Activated CD4-positive, alpha-beta memory T cell treated with anti-CD3 and anti-CD28 coated beads for 36 hours (primary cell): Measurements from ENCODE around the gene FBXL14. TPM values are rescaled to one million over a fixed set of nuclear protein-coding genes. Genes with fewer than 3 reads are reported as not detected.

Experiments
- CTCF ChIA-PET: fragments of 350-600 bp; sonication (Branson Sonifier 250); formaldehyde crosslinking; loops from one replicate; lab custom pipeline; 2021; ENCODE audit warnings: antibody characterized with exemption, inconsistent platforms; lab: Charles Lee
- POLR2A ChIA-PET: fragments of 350-600 bp; sonication (Branson Sonifier 250); formaldehyde crosslinking; loops from one replicate; lab custom pipeline; 2021; ENCODE audit warnings: antibody characterized with exemption; lab: Charles Lee
- DNase-seq: peaks from one replicate; pipeline ENCODE4 v3.0.0-alpha.2; 2020
- H3K27ac Mint-ChIP-seq: one replicate; pipeline ENCODE4 v1.8.0; 2021; ENCODE audit warnings: mixed read lengths
- H3K27me3 Mint-ChIP-seq: one replicate; pipeline ENCODE4 v1.8.0; 2021; ENCODE audit warnings: mixed read lengths
- H3K36me3 Mint-ChIP-seq: one replicate; pipeline ENCODE4 v1.8.0; 2021; ENCODE audit warnings: mixed read lengths
- H3K4me1 Mint-ChIP-seq: one replicate; pipeline ENCODE4 v1.8.0; 2021; ENCODE audit warnings: low read depth, mixed read lengths
- H3K4me3 Mint-ChIP-seq: one replicate; pipeline ENCODE4 v1.8.0; 2021; ENCODE audit warnings: mild to moderate bottlenecking, mixed read lengths
- H3K9me3 Mint-ChIP-seq: one replicate; pipeline ENCODE4 v1.8.0; 2021; ENCODE audit warnings: mixed read lengths
- intact Hi-C: fragments of 100-400 bp; cut with micrococcal nuclease; formaldehyde crosslinking; loops from one replicate; pipeline ENCODE4 v1.15.1; 2023
- total RNA-seq, 2 experiments: library from RNA; stranded (reverse); gene quantifications; one replicate each; pipeline ENCODE4 v1.2.3, GENCODE V29; 2021

FBXL14 gene
- total RNA-seq, 2 experiments from 2014 or later: 13.5 to 14.4 TPM

- H3K36me3 Mint-ChIP-seq: peaks cover 2% of the 10 kb centered on the region
- no peaks in the 10 kb centered on the region for H3K27me3 Mint-ChIP-seq
- no peaks in the 10 kb centered on the region for H3K9me3 Mint-ChIP-seq
- no peaks in the 10 kb centered on the region for H3K4me1 Mint-ChIP-seq
- H3K4me3 Mint-ChIP-seq: no peak overlapping the region
- intact Hi-C loops: no loop called here
- no peak overlapping the region for H3K27ac Mint-ChIP-seq
- CTCF ChIA-PET: interaction anchor here (9.4 kb wide), 1 partner anchor 460 kb away, joined by 308 read pairs; no protein-coding TSS in a partner anchor
- no peak for DNase-seq
- POLR2A ChIA-PET: no interaction called here
These were observed 17.8 kb downstream of the FBXL14 start for GRCh38 chr12:1576410-1577241.

- no peaks in the 10 kb centered on the region for H3K9me3 Mint-ChIP-seq
- ChIA-PET CTCF (interaction anchor here (9.4 kb wide), 1 partner anchor 459 kb away, joined by 308 read pairs; no protein-coding TSS in a partner anchor), POLR2A (no interaction called here)
- H3K4me1 Mint-ChIP-seq: no peaks in the 10 kb centered on the region
- H3K27ac Mint-ChIP-seq: no peak overlapping the region
- no peak overlapping the region for H3K4me3 Mint-ChIP-seq
- no peaks in the 10 kb centered on the region for H3K27me3 Mint-ChIP-seq
- intact Hi-C loops: no loop called here
- DNase-seq: no peak
- peaks cover 2% of the 10 kb centered on the region for H3K36me3 Mint-ChIP-seq
These were observed 18.7 kb downstream of the FBXL14 start for GRCh38 chr12:1575408-1576401.

DNA sequence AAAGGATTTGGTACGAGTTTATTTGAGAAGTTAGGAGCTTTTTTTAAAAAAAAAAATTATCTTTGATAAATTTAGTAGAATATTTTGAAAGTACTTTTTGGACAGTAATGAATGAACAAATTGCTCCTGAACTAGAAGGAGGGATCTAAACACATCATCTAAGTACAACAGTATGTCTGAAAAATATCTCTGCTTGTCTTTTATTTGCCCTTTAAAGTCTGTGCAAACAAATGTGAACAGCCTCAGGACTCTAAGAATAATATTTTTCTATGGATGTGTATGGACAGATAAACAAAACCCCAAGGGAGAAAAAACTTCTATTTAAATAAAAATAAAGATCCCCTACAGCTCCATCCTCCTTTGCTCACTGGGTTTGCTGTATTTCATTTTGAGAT lies 19.5 kb downstream of the FBXL14 start:
- intact Hi-C loops: no loop called here
- Mint-ChIP-seq H3K36me3 (peaks cover 2% of the 10 kb centered on the region), H3K27me3 (no peaks in the 10 kb centered on the region), H3K27ac (no peak overlapping the region), H3K4me1 (no peaks in the 10 kb centered on the region), H3K4me3 (no peak overlapping the region), H3K9me3 (no peaks in the 10 kb centered on the region)
- ChIA-PET POLR2A (no interaction called here), CTCF (interaction anchor here (1.7 kb wide), 1 partner anchor 8 kb away, joined by 11 read pairs; no protein-coding TSS in a partner anchor)
- DNase-seq: no peak

DNA sequence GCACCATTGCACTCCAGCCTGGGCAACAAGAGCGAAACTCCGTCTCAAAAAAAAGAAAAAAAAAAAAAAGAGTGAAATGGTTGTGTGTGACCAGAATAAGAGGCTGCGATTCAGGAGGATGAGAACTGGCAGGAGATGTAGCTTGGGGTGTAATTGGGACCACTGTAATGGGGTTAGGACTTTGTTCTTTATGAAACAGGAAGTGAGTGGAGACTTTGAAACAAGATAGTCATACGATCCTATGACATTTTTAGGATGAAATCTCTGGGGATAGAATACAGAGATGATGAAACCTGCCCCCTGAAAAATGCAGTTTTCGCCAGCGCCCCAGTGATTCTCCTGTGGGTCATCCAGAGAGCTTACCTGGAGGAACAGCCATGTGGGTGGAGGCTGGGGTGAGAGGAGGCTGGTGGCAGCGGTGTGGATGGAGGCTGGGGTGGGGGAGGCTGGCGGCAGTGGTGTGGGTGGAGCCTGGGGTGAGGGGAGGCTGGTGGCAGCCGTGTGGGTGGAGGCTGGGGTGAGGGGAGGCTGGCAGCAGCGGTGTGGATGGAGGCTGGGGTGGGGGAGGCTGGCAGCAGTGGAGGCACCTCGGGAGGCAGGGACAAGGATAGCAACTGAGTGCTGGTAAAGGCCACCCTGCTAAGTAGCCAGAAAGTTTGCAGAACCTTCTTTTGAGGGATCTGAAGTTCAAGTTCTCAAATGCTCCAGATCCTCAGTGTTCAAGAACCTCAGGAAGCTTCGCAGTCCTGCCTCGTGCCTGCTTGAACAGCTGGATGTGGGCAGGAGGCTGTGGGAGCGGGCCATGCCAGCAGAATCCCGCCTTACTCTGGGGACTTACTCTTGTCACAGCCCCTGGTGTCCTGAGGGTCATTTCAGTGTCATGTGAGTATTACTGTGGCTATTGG lies 20.2 kb downstream of the FBXL14 start:
- Mint-ChIP-seq H3K9me3 (no peaks in the 10 kb centered on the region), H3K36me3 (peaks cover 2% of the 10 kb centered on the region), H3K27me3 (no peaks in the 10 kb centered on the region), H3K27ac (no peak overlapping the region), H3K4me3 (no peak overlapping the region), H3K4me1 (no peaks in the 10 kb centered on the region)
- intact Hi-C loops: no loop called here
- ChIA-PET CTCF (interaction anchor here (1.7 kb wide), 1 partner anchor 9 kb away, joined by 11 read pairs; no protein-coding TSS in a partner anchor), POLR2A (interaction anchor here (0.6 kb wide), 1 partner anchor 475 kb away, joined by 4 read pairs; no protein-coding TSS in a partner anchor)
- DNase-seq: no peak

DNA sequence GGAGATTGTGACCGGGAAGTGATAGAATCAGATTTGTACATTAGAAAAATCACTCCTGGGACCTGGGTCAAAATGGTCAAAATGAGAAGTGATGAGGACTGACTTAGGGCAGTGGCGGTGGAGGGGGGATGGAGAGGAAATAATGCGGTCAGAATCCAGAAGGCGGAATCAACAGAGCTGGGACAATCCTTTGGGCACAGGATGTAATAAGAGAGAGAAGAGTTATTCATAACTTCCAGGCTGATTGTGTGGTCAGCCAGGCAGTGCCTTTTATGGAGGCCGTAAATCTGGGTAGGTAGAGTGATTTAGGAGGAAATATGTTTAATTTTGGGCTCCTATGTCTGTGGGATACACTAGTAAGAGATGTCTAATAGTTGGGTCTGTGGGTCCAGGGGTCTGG lies 21.6 kb downstream of the FBXL14 start:
- DNase-seq: no peak
- Mint-ChIP-seq H3K9me3 (no peaks in the 10 kb centered on the region), H3K36me3 (peaks cover 2% of the 10 kb centered on the region), H3K27ac (no peak overlapping the region), H3K4me1 (no peaks in the 10 kb centered on the region), H3K27me3 (no peaks in the 10 kb centered on the region), H3K4me3 (no peak overlapping the region)
- intact Hi-C loops: no loop called here
- ChIA-PET CTCF (interaction anchor here (0.7 kb wide), 1 partner anchor 455 kb away, joined by 4 read pairs; no protein-coding TSS in a partner anchor), POLR2A (no interaction called here)

DNA sequence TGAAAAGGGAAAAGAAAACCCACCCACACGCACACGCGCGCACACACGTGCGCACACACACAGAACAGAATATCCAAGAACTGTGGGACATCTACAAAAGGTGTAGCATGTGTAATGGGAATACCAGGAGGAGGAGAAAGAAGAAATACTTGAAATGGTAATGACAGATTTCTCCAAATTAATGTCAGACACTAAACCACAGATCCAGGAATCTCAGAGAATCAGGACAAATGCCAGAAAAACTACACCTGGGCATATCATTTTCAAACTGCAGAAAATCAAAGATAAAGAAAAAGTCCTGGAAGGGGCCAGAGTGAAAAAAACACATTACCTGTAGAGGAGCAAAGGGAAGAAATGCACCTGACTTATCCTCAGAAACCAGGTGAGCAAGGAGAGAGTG lies 26.5 kb downstream of the FBXL14 start:
- POLR2A ChIA-PET: no interaction called here
- H3K9me3 Mint-ChIP-seq: no peaks in the 10 kb centered on the region
- H3K27ac Mint-ChIP-seq: no peak overlapping the region
- H3K4me3 Mint-ChIP-seq: no peak overlapping the region
- H3K36me3 Mint-ChIP-seq: no peaks in the 10 kb centered on the region
- H3K27me3 Mint-ChIP-seq: no peaks in the 10 kb centered on the region
- no peaks in the 10 kb centered on the region for H3K4me1 Mint-ChIP-seq
- intact Hi-C loops: no loop called here
- CTCF ChIA-PET: no interaction called here
- DNase-seq: no peak

- POLR2A ChIA-PET: no interaction called here
- H3K4me3 Mint-ChIP-seq: no peak overlapping the region
- no peaks in the 10 kb centered on the region for H3K27me3 Mint-ChIP-seq
- no peak for DNase-seq
- H3K4me1 Mint-ChIP-seq: no peaks in the 10 kb centered on the region
- H3K36me3 Mint-ChIP-seq: no peaks in the 10 kb centered on the region
- no peaks in the 10 kb centered on the region for H3K9me3 Mint-ChIP-seq
- H3K27ac Mint-ChIP-seq: no peak overlapping the region
- intact Hi-C loops: no loop called here
- CTCF ChIA-PET: interaction anchor here (0.9 kb wide), 1 partner anchor 39 kb away, joined by 4 read pairs; no protein-coding TSS in a partner anchor
These were observed 27.8 kb downstream of the FBXL14 start for GRCh38 chr12:1566449-1567135.

DNA sequence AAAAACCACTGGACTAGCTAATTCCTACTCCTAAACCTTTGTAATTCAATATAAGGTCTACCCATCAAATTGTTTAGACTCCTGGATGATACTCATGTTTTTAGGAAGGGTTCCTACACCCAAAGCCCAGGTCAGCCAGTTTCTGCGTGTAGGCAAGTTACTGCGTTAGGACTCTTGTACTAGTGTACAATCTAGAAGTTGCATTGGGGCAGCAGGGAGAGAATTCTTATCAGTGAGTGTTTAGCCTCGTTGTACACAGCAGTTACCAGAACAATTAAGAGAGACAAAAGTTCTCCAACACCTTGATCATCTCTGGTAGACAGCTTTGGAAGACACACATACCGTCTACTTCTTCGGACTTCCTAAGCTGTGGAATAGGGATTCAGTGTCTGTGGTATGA lies 29.2 kb downstream of the FBXL14 start:
- intact Hi-C loops: no loop called here
- no peaks in the 10 kb centered on the region for H3K27me3 Mint-ChIP-seq
- H3K27ac Mint-ChIP-seq: no peak overlapping the region
- H3K4me3 Mint-ChIP-seq: no peak overlapping the region
- H3K36me3 Mint-ChIP-seq: no peaks in the 10 kb centered on the region
- no peak for DNase-seq
- ChIA-PET CTCF (no interaction called here), POLR2A (no interaction called here)
- no peaks in the 10 kb centered on the region for H3K9me3 Mint-ChIP-seq
- H3K4me1 Mint-ChIP-seq: no peaks in the 10 kb centered on the region

DNA sequence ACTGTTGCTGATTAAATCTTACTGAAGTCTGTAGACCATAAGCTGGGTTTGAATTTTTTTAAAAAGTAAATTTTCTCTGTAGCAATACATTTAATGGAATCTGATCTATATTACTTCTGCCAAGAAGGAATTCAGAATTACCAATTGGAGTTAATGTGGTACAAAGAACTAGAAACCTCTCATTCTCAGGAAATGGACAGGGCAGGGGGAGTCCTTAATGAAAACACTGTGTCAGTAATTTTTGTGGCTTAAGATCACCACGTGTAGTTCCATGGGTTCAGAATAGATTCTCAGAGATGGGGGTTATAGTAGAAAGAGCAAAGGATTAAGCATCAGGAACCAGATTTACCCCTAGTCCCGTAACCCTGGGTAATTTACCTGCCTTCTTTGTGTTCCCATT lies 30.3 kb downstream of the FBXL14 start:
- Mint-ChIP-seq H3K36me3 (no peaks in the 10 kb centered on the region), H3K4me1 (no peaks in the 10 kb centered on the region), H3K4me3 (no peak overlapping the region)

GRCh38 chr12:1562813-1563407 lies 31.5 kb downstream of the FBXL14 start:
- intact Hi-C loops: no loop called here
- no peak overlapping the region for H3K4me3 Mint-ChIP-seq
- H3K4me1 Mint-ChIP-seq: no peaks in the 10 kb centered on the region
- H3K27me3 Mint-ChIP-seq: no peaks in the 10 kb centered on the region
- DNase-seq: no peak
- POLR2A ChIA-PET: interaction anchor here (0.6 kb wide), 1 partner anchor 27 kb away, joined by 4 read pairs; no protein-coding TSS in a partner anchor
- H3K36me3 Mint-ChIP-seq: no peaks in the 10 kb centered on the region
- no peaks in the 10 kb centered on the region for H3K9me3 Mint-ChIP-seq
- CTCF ChIA-PET: no interaction called here
- no peak overlapping the region for H3K27ac Mint-ChIP-seq

More for the DNA sequence above, 30.3 kb downstream of the FBXL14 start:
- no peak for DNase-seq
- CTCF ChIA-PET: no interaction called here
- POLR2A ChIA-PET: no interaction called here
- intact Hi-C loops: no loop called here
- H3K27me3 Mint-ChIP-seq: no peaks in the 10 kb centered on the region
- H3K27ac Mint-ChIP-seq: no peak overlapping the region
- no peaks in the 10 kb centered on the region for H3K9me3 Mint-ChIP-seq
